AG04450 (cell line): ENCODE data around the gene COL27A1. TPM values are rescaled to one million over a fixed set of nuclear protein-coding genes. Genes with fewer than 3 reads are reported as not detected.

Experiments used
- CTCF ChIA-PET: fragments of 300-600, 350-600 bp; formaldehyde crosslinking; extraction: SDS; loops from one replicate; lab custom pipeline; 2022; ENCODE audit warnings: antibody characterized with exemption, inconsistent platforms; lab: Charles Lee
- POLR2A ChIA-PET: fragments of 350-600 bp; formaldehyde crosslinking; extraction: SDS; loops from one replicate; lab custom pipeline; 2021; ENCODE audit warnings: antibody characterized with exemption, inconsistent platforms; lab: Yijun Ruan, JAX
- DNase-seq: peaks from one replicate; pipeline ENCODE4 v3.0.0-alpha.2; 2011; ENCODE audit warnings: low read depth, low spot score
- H3K27ac ChIP-seq: one replicate; pipeline ENCODE4 v1.5.1; 2012; ENCODE audit warnings: low read depth, low read length, control low read depth
- H3K27me3 ChIP-seq: one replicate; pipeline ENCODE4 v1.6.0; 2012; ENCODE audit warnings: low read length; ENCODE audit not compliant: control insufficient read depth, insufficient read depth
- H3K4me3 ChIP-seq: 2 replicates; pipeline ENCODE4 v1.5.1; 2011; ENCODE audit warnings: mild to moderate bottlenecking, low read depth, low read length, control low read depth
- H3K9me3 ChIP-seq: 2 replicates; pipeline ENCODE4 v1.5.1; 2012; ENCODE audit warnings: low read length; ENCODE audit not compliant: control insufficient read depth, insufficient read depth
- polyA plus RNA-seq: library from polyadenylated mRNA; depleted of rRNA; stranded (reverse); fragments of >200 nt; gene quantifications from 2 replicates; pipeline ENCODE4 v1.2.3, GENCODE V29; 2011
- TF ChIP-seq, protein P1 (sequence below): IDR thresholded peaks from 2 replicates; pipeline ENCODE4 v1.5.1; 2011; ENCODE audit warnings: low read depth, low read length, control low read depth, inconsistent platforms

COL27A1 gene
- polyA plus RNA-seq, 1 experiment: 8.5 TPM

DNA sequence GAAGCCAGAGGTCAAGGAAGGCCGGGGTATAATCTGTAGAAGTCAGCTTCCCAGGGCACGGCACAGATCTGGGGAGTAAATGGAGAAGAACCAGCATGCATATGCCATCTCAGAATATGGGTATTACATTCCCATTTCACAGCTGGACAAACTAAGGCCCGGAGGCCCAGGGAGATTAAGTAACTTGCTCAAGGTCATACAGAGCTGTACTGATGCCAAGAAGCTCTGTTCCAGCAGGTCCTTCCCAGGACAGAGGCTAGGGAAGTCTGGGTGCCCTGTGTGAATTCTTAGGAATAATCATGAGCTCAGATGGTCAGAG is 19.2 kb downstream of the COL27A1 start:
- Histone ChIP-seq H3K4me3 (no peak overlapping the region), H3K9me3 (no peaks in the 10 kb centered on the region), H3K27ac (peak overlapping the region; percentile 94), H3K27me3 (no peaks in the 10 kb centered on the region)
- no peak for DNase-seq
- POLR2A ChIA-PET: interaction anchor here (0.6 to 1.2 kb wide), 3 partner anchors 10 to 17 kb away, joined by 3 to 7 read pairs (median 3); no protein-coding TSS in a partner anchor
- TF ChIP-seq, protein P1, sequence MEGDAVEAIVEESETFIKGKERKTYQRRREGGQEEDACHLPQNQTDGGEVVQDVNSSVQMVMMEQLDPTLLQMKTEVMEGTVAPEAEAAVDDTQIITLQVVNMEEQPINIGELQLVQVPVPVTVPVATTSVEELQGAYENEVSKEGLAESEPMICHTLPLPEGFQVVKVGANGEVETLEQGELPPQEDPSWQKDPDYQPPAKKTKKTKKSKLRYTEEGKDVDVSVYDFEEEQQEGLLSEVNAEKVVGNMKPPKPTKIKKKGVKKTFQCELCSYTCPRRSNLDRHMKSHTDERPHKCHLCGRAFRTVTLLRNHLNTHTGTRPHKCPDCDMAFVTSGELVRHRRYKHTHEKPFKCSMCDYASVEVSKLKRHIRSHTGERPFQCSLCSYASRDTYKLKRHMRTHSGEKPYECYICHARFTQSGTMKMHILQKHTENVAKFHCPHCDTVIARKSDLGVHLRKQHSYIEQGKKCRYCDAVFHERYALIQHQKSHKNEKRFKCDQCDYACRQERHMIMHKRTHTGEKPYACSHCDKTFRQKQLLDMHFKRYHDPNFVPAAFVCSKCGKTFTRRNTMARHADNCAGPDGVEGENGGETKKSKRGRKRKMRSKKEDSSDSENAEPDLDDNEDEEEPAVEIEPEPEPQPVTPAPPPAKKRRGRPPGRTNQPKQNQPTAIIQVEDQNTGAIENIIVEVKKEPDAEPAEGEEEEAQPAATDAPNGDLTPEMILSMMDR: no peak
- CTCF ChIA-PET: interaction anchor here (2.3 kb wide), 1 partner anchor 19 kb away, joined by 11 read pairs; the partner anchor contains the start of gene COL27A1

DNA sequence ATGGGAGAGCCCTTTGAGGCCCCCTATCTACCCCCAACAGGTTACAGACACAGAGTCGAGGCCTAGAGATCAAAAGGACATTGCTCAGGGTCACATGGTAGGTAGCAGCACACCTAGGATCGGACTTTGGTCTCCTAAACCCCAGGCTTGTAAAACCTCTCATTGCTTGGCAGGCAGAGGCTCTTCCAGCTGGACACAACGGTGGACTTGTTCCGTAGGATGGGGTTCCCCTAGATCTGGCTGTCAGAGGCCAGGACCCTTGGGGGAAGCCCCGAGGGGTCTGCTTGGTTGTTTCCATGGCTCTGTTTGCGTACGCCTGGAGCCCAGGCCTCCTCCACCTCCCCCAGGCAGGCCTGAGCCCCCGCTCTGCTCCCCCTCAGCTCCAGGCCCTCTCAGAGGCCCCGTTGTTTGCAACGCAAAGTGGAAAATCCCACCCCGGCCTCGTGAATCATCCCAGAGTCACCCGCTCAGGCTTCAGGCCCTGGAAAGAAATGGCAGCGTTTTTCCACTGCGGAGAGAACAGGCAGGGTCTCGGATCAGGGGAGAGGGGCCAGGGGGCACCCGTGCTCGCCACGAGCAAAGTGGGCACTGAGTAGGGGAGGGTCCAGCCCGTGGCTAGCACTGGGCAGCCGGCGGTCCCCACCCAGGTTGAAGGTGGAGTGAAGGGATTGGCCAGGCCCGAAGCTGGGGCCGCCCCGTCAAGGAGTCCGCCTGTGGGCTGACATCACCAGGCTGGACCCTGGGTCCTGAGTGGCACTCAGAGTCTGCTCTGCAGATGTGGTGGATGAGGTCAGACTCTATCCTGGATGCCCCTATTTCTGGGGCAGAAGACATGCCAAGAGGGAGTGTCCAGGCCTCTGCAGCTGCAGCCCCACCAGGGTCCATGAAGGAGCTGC is 19.8 kb downstream of the COL27A1 start:
- Histone ChIP-seq H3K9me3 (no peaks in the 10 kb centered on the region), H3K27me3 (no peaks in the 10 kb centered on the region), H3K4me3 (no peak overlapping the region), H3K27ac (peak overlapping the region; percentile 94)
- DNase-seq: no peak
- ChIA-PET CTCF (interaction anchor here (2.3 kb wide), 1 partner anchor 20 kb away, joined by 11 read pairs; the partner anchor contains the start of gene COL27A1), POLR2A (interaction anchor here (0.6 to 1.2 kb wide), 3 partner anchors 10 to 18 kb away, joined by 3 to 7 read pairs (median 3); no protein-coding TSS in a partner anchor)
- TF ChIP-seq, protein P1: no peak

DNA sequence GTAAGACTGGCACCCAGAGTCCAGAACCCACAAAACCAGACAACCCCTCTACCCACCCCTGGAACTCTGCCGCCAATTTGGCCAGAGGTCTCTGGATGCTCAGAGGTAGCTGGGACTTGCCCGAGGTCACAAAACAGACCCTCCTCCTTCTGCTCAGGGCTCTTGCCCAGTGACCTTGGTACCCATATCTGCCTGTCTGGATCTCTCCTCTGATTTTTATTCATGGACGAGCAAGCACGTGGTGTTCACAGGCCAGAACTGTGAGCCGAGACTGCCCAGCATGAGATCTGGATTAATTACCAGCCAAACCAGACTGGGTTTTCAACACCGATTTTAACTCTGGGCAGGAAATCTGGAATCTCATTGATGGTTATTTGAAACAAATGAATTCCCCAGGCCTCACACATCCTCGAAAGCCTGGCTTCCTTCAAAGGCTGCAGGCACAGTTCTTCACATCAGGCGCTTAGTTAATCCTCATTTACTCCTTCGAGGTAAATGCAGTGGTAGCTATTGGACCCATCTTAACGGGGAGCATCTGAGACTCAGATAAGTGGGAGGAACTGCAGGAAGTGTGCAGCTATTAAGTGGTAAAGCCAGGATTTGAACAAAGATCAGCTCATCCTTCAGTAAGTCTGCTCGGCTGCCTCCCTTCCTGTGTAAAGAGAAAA is 21.4 kb downstream of the COL27A1 start:
- H3K27me3 ChIP-seq: no peaks in the 10 kb centered on the region
- no peak overlapping the region for H3K4me3 ChIP-seq
- H3K27ac ChIP-seq: peak overlapping the region; percentile 57
- POLR2A ChIA-PET: interaction anchor here (1.5 kb wide), 1 partner anchor 20 kb away, joined by 3 read pairs; no protein-coding TSS in a partner anchor
- CTCF ChIA-PET: interaction anchor here (1.3 to 1.5 kb wide), 2 partner anchors 94 to 114 kb away, joined by 3 read pairs; no protein-coding TSS in a partner anchor
- H3K9me3 ChIP-seq: no peaks in the 10 kb centered on the region
- DNase-seq: no peak
- TF ChIP-seq, protein P1: no peak

DNA sequence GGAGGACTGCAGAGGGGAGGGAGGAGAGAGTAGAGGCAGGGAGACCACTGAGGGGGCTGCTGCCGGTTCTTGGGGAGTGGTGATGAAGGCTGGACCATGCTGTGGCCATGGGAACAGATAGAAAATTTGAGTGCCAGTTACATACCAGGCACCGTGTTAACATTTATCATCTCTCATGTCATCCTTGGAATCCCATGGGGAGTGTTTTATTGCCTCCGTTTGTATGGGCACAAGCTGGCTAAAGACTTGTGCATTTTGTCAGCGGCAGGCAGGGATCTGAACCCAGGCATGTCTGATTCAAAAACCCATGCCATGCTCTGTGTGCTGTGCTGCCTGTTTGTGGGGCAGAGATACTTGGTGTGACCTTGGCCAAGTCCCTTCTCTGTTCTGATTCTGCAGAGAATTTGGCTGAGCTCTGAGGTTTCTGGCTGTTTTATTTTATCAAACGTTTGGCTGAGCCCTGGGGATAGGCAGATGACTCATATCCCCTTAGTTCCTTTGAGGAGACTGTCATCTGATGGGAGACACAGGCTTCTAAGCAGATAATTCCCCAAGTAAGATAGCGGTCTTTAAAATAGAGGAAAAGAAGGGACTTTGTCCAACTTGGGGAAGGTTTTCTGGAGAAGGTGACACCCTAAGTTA is 22.2 kb downstream of the COL27A1 start:
- CTCF ChIA-PET: interaction anchor here (1.3 to 1.5 kb wide), 2 partner anchors 22 to 95 kb away, joined by 3 to 4 read pairs; partner anchors contain the start of gene COL27A1
- TF ChIP-seq, protein P1: no peak
- H3K9me3 ChIP-seq: no peaks in the 10 kb centered on the region
- peak overlapping the region; percentile 57 for H3K27ac ChIP-seq
- no peaks in the 10 kb centered on the region for H3K27me3 ChIP-seq
- no peak for DNase-seq
- POLR2A ChIA-PET: interaction anchor here (0.7 to 1.5 kb wide), 2 partner anchors 21 to 43 kb away, joined by 3 read pairs; no protein-coding TSS in a partner anchor
- no peak overlapping the region for H3K4me3 ChIP-seq
